Urinary bladder (tissue), 4 donors: Measurements from ENCODE around the gene ANAPC10. TPM values are rescaled to one million over a fixed set of nuclear protein-coding genes. Genes with fewer than 3 reads are reported as not detected.
"Not testable (repeated sequence)": the region's sequence is repeated elsewhere in the genome, so short reads cannot be mapped to it uniquely, and the experiment has no call there.

Experiments used
- DNase-seq: peaks from one replicate; pipeline ENCODE4 v3.0.0-alpha.2; 2015; ENCODE audit errors: extremely low spot score
- H3K27ac ChIP-seq: one replicate; pipeline ENCODE4 v1.5.1; 2013; ENCODE audit warnings: low read depth, mild to moderate bottlenecking, moderate library complexity
- H3K36me3 ChIP-seq: one replicate; pipeline ENCODE4 v1.6.1; 2013; ENCODE audit warnings: mild to moderate bottlenecking, moderate library complexity; ENCODE audit not compliant: insufficient read depth
- H3K4me1 ChIP-seq: one replicate; pipeline ENCODE4 v1.6.1; 2013; ENCODE audit warnings: mild to moderate bottlenecking, moderate library complexity; ENCODE audit not compliant: insufficient read depth
- H3K4me3 ChIP-seq: one replicate; pipeline ENCODE4 v1.5.1; 2013; ENCODE audit warnings: low read depth, low read length
- WGBS: extraction: QIAGEN DNeasy Blood & Tissue Kit; methylation state at CpG from one replicate; pipeline ENCODE4 v1.1.7; 2013; 5-methylcytosine and 5-hydroxymethylcytosine counted together
- polyA plus RNA-seq: library from polyadenylated mRNA; stranded (reverse); fragments of 200-250 nt; gene quantifications from one replicate; pipeline ENCODE4 v1.2.3, GENCODE V29; 2013
- total RNA-seq: library from RNA; depleted of rRNA; stranded (reverse); fragments of >200 nt; gene quantifications from one replicate; pipeline ENCODE4 v1.2.3, GENCODE V29; 2014
- donor health status: healthy with polysubstance abuse.
- donor health status: healthy.

ANAPC10 gene
- total and polyA plus RNA-seq, 2 donors: 20.6 to 51.1 TPM

GRCh38 chr4:145011636-145012035, 86.4 kb downstream of the ANAPC10 start:
- H3K27ac ChIP-seq: no peak overlapping the region
- H3K4me1 ChIP-seq: no peaks in the 10 kb centered on the region
- no peak overlapping the region for H3K4me3 ChIP-seq
- no peaks in the 10 kb centered on the region for H3K36me3 ChIP-seq
- DNase-seq: no peak

DNA sequence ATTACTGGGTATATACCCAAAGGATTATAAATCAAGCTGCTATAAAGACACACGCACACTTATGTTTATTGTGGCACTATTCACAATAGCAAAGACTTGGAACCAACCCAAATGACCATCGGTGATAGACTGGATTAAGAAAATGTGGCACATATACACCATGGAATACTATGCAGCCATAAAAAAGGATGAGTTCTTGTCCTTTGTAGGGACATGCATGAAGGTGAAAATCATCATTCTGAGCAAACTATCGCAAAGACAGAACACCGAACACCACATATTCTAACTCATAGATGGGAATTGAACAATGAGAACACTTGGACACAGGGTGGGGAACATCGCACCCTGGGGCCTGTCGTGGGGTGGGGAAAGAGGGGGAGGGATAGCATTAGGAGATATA, 87.7 kb downstream of the ANAPC10 start:
- not testable (repeated sequence) for H3K4me1 ChIP-seq, H3K36me3 ChIP-seq, H3K27ac ChIP-seq, H3K4me3 ChIP-seq, DNase-seq
- WGBS: 97% methylated on average over 6 of the region's 6 CpGs

GRCh38 chr4:145003675-145004074, 94.3 kb downstream of the ANAPC10 start:
- 95% methylated on average over 2 of the region's 2 CpGs for WGBS
- H3K4me1 ChIP-seq: no peaks in the 10 kb centered on the region
- no peak overlapping the region for H3K4me3 ChIP-seq
- H3K27ac ChIP-seq: no peak overlapping the region
- DNase-seq: no peak
- no peaks in the 10 kb centered on the region for H3K36me3 ChIP-seq

DNA sequence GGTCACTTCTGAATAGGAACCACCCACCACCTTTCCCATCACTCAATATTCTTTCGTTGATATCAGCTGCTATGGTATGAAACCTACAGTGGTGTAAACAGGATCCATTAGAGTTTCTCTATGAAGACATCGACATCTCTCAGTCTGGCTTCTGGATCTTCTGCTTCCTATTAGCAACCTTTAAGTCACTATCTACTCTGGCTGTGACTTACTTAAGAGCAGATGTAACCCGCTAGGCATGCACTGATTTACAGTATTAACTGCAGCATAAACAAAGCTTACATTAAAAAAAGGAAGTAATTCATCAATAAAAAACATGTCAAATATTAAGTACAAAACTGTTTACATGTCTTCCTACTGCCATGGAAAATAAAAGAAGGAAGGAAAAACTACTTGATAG, 96.4 kb downstream of the ANAPC10 start:
- H3K4me1 ChIP-seq: no peaks in the 10 kb centered on the region
- H3K36me3 ChIP-seq: no peaks in the 10 kb centered on the region
- WGBS: 70% methylated on average over 3 of the region's 3 CpGs
- H3K4me3 ChIP-seq: no peak overlapping the region
- no peak for DNase-seq
- no peak overlapping the region for H3K27ac ChIP-seq

- not testable (repeated sequence) for H3K27ac ChIP-seq, H3K4me1 ChIP-seq, H3K4me3 ChIP-seq, H3K36me3 ChIP-seq, DNase-seq
- 96% methylated on average over 5 of the region's 5 CpGs for WGBS
These were observed 97.3 kb downstream of the ANAPC10 start for GRCh38 chr4:145000656-145001055.

- Histone ChIP-seq H3K4me1 (no peaks in the 10 kb centered on the region), H3K36me3 (no peaks in the 10 kb centered on the region), H3K4me3 (no peak overlapping the region), H3K27ac (no peak overlapping the region)
- DNase-seq: no peak
- 63% methylated on average over 2 of the region's 2 CpGs for WGBS
These were observed 108.7 kb downstream of the ANAPC10 start for GRCh38 chr4:144989306-144989705.

- no peak for DNase-seq
- H3K4me1 ChIP-seq: no peaks in the 10 kb centered on the region
- 74% methylated on average over 1 of the region's 1 CpG for WGBS
These were observed 112.5 kb downstream of the ANAPC10 start for GRCh38 chr4:144985531-144985930.

DNA sequence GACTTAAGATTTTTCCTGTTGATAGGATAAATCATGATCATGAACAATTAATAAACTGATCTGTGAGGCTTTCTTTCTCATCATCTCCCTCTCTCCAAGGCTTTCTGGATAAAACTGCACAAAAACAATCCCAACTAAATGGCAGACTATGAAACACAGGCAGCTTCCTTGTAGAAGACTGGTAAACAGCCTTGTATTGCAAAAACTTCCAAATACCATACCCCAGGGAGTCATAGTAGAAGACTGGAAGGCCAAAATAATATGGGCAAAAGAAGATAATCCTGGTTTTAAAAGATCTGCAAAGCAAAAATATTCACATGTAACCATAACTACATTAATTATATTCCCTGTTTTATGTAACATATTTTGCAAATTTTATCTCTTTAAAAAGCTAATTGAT, 113.0 kb downstream of the ANAPC10 start:
- no peak for DNase-seq
- Histone ChIP-seq H3K36me3 (no peaks in the 10 kb centered on the region), H3K4me1 (no peaks in the 10 kb centered on the region), H3K27ac (no peak overlapping the region), H3K4me3 (no peak overlapping the region)

More at GRCh38 chr4:144985531-144985930, 112.5 kb downstream of the ANAPC10 start:
- Histone ChIP-seq H3K27ac (no peak overlapping the region), H3K4me3 (no peak overlapping the region), H3K36me3 (no peaks in the 10 kb centered on the region)

DNA sequence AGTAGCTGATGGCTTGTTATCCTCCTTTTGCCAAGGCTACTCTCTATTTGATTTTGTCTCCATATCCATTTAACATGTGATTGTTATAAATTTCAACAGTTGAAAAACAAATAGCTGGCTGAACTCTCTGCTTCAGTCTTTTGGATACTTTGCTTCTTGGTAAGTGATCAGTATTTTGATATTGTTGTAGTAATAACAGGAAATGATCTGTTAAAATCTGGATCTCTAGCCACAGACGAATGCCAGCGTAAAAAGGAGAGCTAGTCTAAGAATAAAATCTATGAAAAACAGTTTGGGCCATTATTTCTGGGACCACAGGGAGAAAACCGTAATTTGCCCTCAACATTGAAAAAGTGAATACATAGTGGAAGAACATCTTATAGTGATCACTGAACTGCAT, 113.8 kb downstream of the ANAPC10 start:
- no peaks in the 10 kb centered on the region for H3K36me3 ChIP-seq
- no peak overlapping the region for H3K4me3 ChIP-seq
- 71% methylated on average over 3 of the region's 3 CpGs for WGBS
- no peak overlapping the region for H3K27ac ChIP-seq
- H3K4me1 ChIP-seq: no peaks in the 10 kb centered on the region
- DNase-seq: no peak

DNA sequence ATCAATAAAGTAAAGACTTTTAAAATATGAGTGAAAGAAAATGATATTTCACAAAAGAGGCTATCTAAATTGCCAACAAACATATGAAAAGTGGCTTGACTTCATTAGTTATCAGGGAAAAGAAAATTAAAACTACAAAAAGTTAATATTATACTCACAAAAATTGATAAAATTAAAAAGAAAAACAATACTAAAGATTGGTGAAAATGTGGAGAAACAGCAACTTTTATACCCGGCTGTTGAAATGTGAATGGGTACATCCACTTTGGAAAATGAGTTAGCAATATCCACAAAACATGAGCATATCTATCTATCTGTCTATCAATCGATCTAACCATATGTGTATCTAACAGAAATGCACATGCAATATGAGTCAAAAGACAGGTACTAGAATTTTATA, 122.3 kb downstream of the ANAPC10 start:
- Histone ChIP-seq H3K27ac (no peak overlapping the region), H3K4me1 (no peaks in the 10 kb centered on the region), H3K36me3 (no peaks in the 10 kb centered on the region), H3K4me3 (no peak overlapping the region)
- no peak for DNase-seq
- 97% methylated on average over 2 of the region's 2 CpGs for WGBS

DNA sequence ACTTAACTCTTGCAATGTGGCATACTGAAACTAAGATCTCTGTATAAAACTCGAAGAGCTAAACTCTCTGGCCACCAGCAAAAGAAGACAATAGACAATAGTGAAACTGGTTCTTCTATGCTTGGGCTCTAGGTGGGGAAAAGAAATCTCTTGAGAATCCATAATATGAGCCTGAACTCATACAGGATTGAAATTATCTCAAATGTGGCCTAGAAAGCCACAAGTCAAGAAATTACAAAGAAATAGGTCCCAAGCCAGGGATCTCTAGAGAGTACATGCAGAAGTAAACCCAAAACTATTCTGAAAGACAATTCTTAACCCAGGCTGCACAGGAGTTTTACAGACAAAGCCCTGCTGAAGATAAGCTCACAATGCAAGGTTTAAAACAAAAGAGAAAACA, 127.4 kb downstream of the ANAPC10 start:
- no peak overlapping the region for H3K4me3 ChIP-seq
- DNase-seq: no peak
- 79% methylated on average over 1 of the region's 1 CpG for WGBS
- no peak overlapping the region for H3K27ac ChIP-seq
- H3K36me3 ChIP-seq: no peaks in the 10 kb centered on the region
- no peaks in the 10 kb centered on the region for H3K4me1 ChIP-seq

DNA sequence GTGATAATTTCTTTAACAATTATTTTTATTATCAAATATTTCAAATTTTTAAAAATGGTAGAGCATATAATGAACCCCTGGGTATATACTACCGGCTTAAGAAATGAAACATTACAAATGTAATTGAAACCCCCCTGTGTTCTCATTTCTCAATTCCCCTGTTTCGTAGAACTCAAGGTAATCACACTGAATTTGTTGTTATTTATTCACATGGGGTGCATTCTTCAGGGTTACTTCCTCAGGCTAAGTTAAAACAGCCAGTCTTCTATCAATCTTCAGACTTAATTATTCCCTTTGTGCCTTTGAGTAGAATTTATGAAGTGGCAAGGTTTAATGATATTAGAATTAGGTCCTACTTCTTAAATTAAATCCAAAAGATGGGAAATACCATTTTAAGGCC, 128.2 kb downstream of the ANAPC10 start:
- Histone ChIP-seq H3K36me3 (no peaks in the 10 kb centered on the region), H3K4me3 (no peak overlapping the region), H3K4me1 (no peaks in the 10 kb centered on the region), H3K27ac (no peak overlapping the region)
- DNase-seq: no peak
- 93% methylated on average over 2 of the region's 2 CpGs for WGBS

DNA sequence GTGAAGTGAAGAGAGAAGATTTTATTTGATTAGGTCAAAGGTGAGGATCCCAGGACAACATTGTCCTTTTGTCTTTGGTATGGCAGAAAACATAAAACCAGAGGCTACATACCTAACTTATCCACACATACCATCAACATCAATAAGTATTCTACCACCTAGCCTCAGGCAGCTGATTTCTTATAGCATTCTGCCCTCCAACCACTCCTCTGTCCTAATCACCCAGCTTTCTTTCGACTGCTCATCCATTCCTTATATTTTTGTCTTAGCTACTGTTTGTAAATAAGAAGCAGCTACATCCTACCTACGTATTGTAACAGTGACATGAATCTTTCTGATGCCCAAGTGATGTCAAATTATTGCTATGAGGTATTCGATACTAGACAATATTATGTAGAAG, 129.4 kb downstream of the ANAPC10 start:
- no peak for DNase-seq
- H3K4me3 ChIP-seq: no peak overlapping the region
- WGBS: 90% methylated on average over 3 of the region's 3 CpGs

DNA sequence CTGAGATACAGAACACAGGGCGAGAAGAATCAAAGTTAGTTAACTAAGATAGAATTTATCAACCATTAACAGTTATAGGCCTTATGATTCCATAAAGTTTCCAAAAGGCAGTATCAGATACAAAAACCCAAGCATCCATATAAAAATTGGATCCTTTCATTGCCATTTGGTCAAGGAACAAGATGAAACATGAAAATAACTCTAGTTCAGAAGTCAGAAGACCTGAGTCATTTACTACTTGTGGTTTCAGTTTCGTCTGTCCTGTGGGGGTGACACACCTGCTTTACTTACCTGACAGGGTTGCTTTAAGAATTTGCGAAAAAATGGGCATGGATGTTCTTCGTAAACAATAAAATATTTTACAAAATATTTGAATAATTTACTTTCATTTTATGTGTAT, 130.8 kb downstream of the ANAPC10 start:
- DNase-seq: no peak
- Histone ChIP-seq H3K4me1 (no peaks in the 10 kb centered on the region), H3K4me3 (no peak overlapping the region), H3K36me3 (no peaks in the 10 kb centered on the region), H3K27ac (no peak overlapping the region)
- 92% methylated on average over 4 of the region's 4 CpGs for WGBS

More for the DNA sequence above, 129.4 kb downstream of the ANAPC10 start:
- Histone ChIP-seq H3K4me1 (no peaks in the 10 kb centered on the region), H3K27ac (no peak overlapping the region), H3K36me3 (no peaks in the 10 kb centered on the region)

DNA sequence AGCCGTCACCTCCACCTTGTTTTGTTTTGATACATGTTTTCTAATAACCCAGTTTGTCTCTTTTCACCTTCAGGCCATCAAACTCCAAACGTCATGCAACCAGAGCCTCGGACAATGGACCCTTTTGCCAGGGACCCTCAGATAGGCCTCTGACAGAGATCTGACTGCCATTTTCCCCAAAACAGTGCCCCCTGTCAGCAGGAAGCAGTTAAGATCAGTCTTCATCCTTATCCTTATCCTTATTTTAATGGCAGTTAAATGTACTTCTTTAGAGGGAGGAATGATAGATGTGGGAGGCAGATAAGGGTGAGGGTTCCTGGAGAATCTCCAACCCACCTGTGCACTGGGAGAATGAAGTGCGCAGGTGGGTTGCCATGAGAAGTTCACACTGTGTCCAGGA, 135.7 kb downstream of the ANAPC10 start:
- no peak overlapping the region for H3K27ac ChIP-seq
- 86% methylated on average over 4 of the region's 4 CpGs for WGBS
- H3K4me1 ChIP-seq: no peaks in the 10 kb centered on the region
- no peak overlapping the region for H3K4me3 ChIP-seq
- H3K36me3 ChIP-seq: no peaks in the 10 kb centered on the region
- no peak for DNase-seq
